Right hindlimb (tissue), 1 donor: Measurements from ENCODE around the gene EOLA1.
"Not testable (repeated sequence)": the region's sequence is repeated elsewhere in the genome, so short reads cannot be mapped to it uniquely, and the experiment has no call there.

ENCODE experiments used
- DNase-seq: peaks from one replicate; pipeline ENCODE4 v3.0.0-alpha.2; 2018

The EOLA1 gene

GRCh38 chrX:149540621-149541520, at the start of gene EOLA1:
Gene EOLA1, plus strand, starts transcription at chrX:149541012. Its CDS starts 4,619 bp downstream, at chrX:149545631.
- peak; percentile 92 for DNase-seq

GRCh38 chrX:149491812-149492211, 49.0 kb upstream of the EOLA1 start:
- DNase-seq, result no peak

GRCh38 chrX:149493567-149494562, 46.9 kb upstream of the EOLA1 start:
- no peak for DNase-seq

GRCh38 chrX:149494844-149495565, 45.8 kb upstream of the EOLA1 start:
- DNase-seq, result no peak

- DNase-seq, result no peak
These were observed 45.2 kb upstream of the EOLA1 start for GRCh38 chrX:149495573-149496071.

GRCh38 chrX:149497054-149497453, 43.8 kb upstream of the EOLA1 start:
- no peak for DNase-seq

GRCh38 chrX:149497626-149498025, 43.2 kb upstream of the EOLA1 start:
- DNase-seq, result no peak

- no peak for DNase-seq
These were observed 42.0 kb upstream of the EOLA1 start for GRCh38 chrX:149498767-149499166.

- DNase-seq, result no peak
These were observed 41.0 kb upstream of the EOLA1 start for GRCh38 chrX:149499766-149500165.

- DNase-seq, result not testable (repeated sequence)
These were observed 37.9 kb upstream of the EOLA1 start for GRCh38 chrX:149502923-149503322.

- not testable (repeated sequence) for DNase-seq
These were observed 37.4 kb upstream of the EOLA1 start for GRCh38 chrX:149503446-149503845.

GRCh38 chrX:149504226-149504914, 36.4 kb upstream of the EOLA1 start:
- DNase-seq, result no peak

- peak; percentile 91 for DNase-seq
These were observed 35.7 kb upstream of the EOLA1 start, which contains the start of gene IDS for GRCh38 chrX:149504915-149505651. Gene IDS, minus strand, starts transcription at chrX:149505306. Its CDS starts 169 bp downstream, at chrX:149505137.

GRCh38 chrX:149505671-149506070, 35.1 kb upstream of the EOLA1 start:
- DNase-seq, result no peak

GRCh38 chrX:149506349-149506748, 34.5 kb upstream of the EOLA1 start:
- no peak for DNase-seq

- no peak for DNase-seq
These were observed 32.3 kb upstream of the EOLA1 start for GRCh38 chrX:149508467-149508866.

- DNase-seq, result no peak
These were observed 30.4 kb upstream of the EOLA1 start for GRCh38 chrX:149510386-149510785.

GRCh38 chrX:149511081-149511480, 29.7 kb upstream of the EOLA1 start:
- no peak for DNase-seq

GRCh38 chrX:149512225-149512885, 28.5 kb upstream of the EOLA1 start:
- DNase-seq, result peak; percentile 44

- no peak for DNase-seq
These were observed 26.9 kb upstream of the EOLA1 start for GRCh38 chrX:149513825-149514428.
